Choroid plexus epithelial cell (primary cell): ENCODE measurements around the gene ERC1.
A peak's percentile ranks its signal among the peaks of the same experiment; 100 is the strongest.
"Not testable (repeated sequence)": the region's sequence is repeated elsewhere in the genome, so short reads cannot be mapped to it uniquely, and the experiment has no call there.

Experiments
- DNase-seq: peaks from one replicate; pipeline ENCODE4 v3.0.0-alpha.2; 2010; ENCODE audit warnings: low read depth
- H3K4me3 ChIP-seq: 2 replicates; pipeline ENCODE4 v1.5.1; 2011; ENCODE audit warnings: low read depth, mild to moderate bottlenecking, control low read depth, low read length, moderate library complexity
- CTCF ChIP-seq: conservative IDR thresholded peaks from 2 replicates; pipeline ENCODE4 v1.5.1; 2011; ENCODE audit warnings: low read depth, mild to moderate bottlenecking, control low read depth, inconsistent platforms, low read length, moderate library complexity

ERC1 gene

GRCh38 chr12:1326258-1326657 is 335.2 kb downstream of the ERC1 start:
- TF ChIP-seq CTCF = no peak
- H3K4me3 ChIP-seq = no peak overlapping the region

GRCh38 chr12:1328391-1328790 is 337.4 kb downstream of the ERC1 start:
- DNase-seq = no peak
- no peak for TF ChIP-seq CTCF
- no peak overlapping the region for H3K4me3 ChIP-seq

More at GRCh38 chr12:1326258-1326657, 335.2 kb downstream of the ERC1 start:
- no peak for DNase-seq

- H3K4me3 ChIP-seq = no peak overlapping the region
- TF ChIP-seq CTCF = no peak
- DNase-seq = no peak
These were observed 338.9 kb downstream of the ERC1 start for GRCh38 chr12:1329784-1330476.

- DNase-seq = no peak
- TF ChIP-seq CTCF = no peak
- H3K4me3 ChIP-seq = no peak overlapping the region
These were observed 339.4 kb downstream of the ERC1 start for GRCh38 chr12:1330477-1330827.

GRCh38 chr12:1332327-1332726 is 341.3 kb downstream of the ERC1 start:
- TF ChIP-seq CTCF = no peak
- H3K4me3 ChIP-seq = no peak overlapping the region
- DNase-seq = peak; percentile 61

- H3K4me3 ChIP-seq = no peak overlapping the region
- TF ChIP-seq CTCF = no peak
- no peak for DNase-seq
These were observed 347.6 kb downstream of the ERC1 start for GRCh38 chr12:1338483-1339177.

- not testable (repeated sequence) for DNase-seq, H3K4me3 ChIP-seq
These were observed 348.1 kb downstream of the ERC1 start for GRCh38 chr12:1339178-1339541.
